Head of caudate nucleus (tissue), 42 donors: Measurements from ENCODE around the gene PIK3R3.

Source experiments
- DNase-seq, 42 donors: peaks; one replicate each; pipeline versions ENCODE4 v3.0.0 to v3.0.0-alpha.2; 2020 to 2021; ENCODE audit warnings: mixed read lengths in 7 of 42
- intact Hi-C: fragments of 100-400 bp; cut with DNase I; formaldehyde crosslinking; loops from one replicate; pipeline ENCODE4 v1.15.0; 2022

Gene PIK3R3

DNA sequence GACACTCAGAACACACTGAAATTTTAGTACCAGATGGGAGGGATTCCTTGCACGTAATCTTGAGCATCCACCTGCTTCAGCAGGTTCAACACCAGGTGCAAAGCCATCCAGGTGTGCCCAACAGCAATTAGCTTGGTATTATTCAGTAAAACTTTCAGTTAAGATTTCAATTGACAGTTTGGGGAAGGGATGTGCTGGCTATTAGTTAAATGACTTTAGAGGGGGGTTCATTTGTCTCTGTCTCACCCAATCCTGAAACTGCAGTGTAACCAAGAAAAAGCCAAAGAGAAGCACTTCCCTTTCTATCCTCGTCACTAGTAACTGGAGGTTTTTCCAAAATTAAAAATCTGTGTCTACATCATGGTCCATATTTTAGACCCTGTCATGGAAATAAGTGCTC lies 90.9 kb downstream of the PIK3R3 start:
- intact Hi-C loops = no loop called here
- no peak for DNase-seq

- peak in 1 of 42 donors; percentile 13 for DNase-seq
- intact Hi-C loops = loop anchor here (5.0 kb wide), 1 partner anchor 183 kb away; no protein-coding TSS in a partner anchor
These were observed 92.8 kb downstream of the PIK3R3 start for GRCh38 chr1:46039571-46040052.

- peak; percentile 63 to 95 (median 90) for DNase-seq
- intact Hi-C loops = loop anchor here (2.0 to 5.0 kb wide), 2 partner anchors 144 to 185 kb away; no protein-coding TSS in a partner anchor
These were observed 95.3 kb downstream of the PIK3R3 start for GRCh38 chr1:46036894-46037839.

GRCh38 chr1:46034601-46035516 lies 97.6 kb downstream of the PIK3R3 start:
- intact Hi-C loops = loop anchor here (5.0 kb wide), 1 partner anchor 187 kb away; no protein-coding TSS in a partner anchor
- no peak for DNase-seq

- intact Hi-C loops = no loop called here
- DNase-seq = no peak
These were observed 101.4 kb downstream of the PIK3R3 start for GRCh38 chr1:46030876-46031660.

- intact Hi-C loops = no loop called here
- no peak for DNase-seq
These were observed 102.2 kb downstream of the PIK3R3 start for GRCh38 chr1:46030074-46030870.

DNA sequence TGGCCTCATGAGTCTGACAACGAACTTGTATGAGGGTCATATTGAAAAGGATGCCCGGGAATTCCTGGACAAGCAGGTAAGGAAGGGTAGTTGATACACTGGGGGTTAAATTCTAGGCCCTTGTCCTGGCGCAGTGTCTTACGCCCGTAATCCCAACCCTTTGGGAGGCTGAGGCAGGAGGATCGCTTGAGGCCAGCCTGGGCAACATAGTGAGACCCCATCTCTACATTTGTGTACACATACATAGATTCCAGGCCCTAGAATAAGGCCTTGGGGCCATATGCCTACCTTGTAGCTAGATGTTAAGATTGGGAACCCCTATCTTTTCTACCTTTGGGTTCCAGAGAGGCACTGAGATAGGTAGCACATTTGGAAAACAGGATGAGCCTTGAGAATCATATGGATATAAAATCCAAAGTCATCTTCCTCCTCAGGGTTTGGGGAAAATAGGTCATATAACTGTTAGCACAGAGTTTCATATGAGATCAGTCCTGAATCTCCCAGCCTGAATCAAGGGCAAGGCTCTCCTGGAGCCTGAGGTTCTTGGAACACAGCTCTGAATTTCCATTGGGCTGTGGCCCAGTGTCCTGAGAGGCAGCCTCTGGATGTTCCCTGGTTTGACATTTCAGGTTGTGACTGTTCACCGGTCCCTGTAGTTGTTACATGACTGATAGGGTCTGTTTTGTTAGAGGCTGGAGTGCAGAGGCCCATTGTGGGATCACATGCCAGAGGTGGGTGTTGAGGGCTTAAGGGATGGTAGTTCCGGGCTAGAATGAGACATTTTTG lies 104.4 kb downstream of the PIK3R3 start:
- intact Hi-C loops = no loop called here
- DNase-seq = no peak

- no peak for DNase-seq
- intact Hi-C loops = no loop called here
These were observed 105.9 kb downstream of the PIK3R3 start for GRCh38 chr1:46026531-46026930.

DNA sequence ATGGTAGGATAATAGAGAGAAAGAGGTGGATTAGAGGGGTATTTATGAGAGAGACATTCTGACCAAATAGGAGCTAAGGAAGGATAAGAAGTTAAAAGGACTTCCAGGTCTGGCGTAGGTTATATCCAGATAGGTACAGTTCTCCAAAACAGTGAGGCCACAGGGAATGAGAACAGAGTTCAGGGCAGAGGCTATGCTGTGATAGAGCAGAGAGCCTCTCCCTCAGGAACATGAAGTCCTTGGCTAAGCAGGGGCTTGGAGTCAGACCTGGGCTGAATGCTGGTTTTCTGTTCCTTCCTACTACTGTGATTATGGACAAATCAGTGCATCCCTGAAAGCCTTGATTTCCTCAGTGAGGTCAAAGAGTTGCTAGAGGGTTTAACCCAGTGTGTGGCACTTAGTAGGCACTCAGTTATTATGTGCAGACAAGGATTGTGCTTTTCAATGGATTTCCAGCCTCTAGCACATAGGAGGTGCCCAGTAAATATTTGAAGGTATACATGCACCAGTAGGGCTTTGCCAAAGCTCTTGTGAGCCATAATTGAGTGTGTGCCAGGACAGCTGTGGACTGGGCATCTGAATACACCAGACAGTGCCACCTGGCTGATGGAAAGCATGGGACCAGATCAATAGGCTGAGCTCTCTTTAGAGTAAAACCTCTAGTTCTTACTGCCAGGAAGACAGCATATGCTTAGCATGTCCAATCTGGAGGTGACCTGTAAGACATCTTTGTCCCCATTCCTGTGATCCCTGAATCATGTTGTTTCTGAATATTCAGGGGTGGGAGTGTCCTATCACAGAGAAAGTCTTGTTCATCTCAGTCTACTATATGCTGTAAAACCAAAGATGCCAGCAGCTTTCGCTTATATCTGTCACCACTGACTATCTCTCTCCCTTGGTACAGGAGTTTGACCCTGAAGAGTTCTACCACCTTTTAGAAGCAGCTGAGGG lies 111.1 kb downstream of the PIK3R3 start:
- DNase-seq = no peak
- intact Hi-C loops = no loop called here

DNA sequence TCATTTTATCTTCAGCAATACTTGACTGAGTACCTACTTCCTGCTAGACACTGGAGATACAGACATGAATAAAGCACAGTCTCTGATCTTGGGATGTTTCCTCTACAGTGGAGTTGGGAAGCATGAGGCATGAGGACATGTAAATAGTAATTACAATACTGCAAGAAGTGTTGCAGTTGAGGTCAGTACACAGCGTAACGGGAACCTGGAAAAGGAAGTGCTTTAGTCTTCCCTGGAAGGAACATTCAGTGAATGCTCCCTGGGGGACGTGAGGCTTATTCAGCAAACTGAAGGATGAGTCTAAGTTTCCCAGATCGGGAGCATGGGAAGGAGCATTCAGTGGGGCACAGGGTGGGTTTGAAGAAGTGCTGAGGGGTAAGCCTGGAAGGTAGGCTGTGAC lies 112.4 kb downstream of the PIK3R3 start:
- intact Hi-C loops = no loop called here
- DNase-seq = no peak

DNA sequence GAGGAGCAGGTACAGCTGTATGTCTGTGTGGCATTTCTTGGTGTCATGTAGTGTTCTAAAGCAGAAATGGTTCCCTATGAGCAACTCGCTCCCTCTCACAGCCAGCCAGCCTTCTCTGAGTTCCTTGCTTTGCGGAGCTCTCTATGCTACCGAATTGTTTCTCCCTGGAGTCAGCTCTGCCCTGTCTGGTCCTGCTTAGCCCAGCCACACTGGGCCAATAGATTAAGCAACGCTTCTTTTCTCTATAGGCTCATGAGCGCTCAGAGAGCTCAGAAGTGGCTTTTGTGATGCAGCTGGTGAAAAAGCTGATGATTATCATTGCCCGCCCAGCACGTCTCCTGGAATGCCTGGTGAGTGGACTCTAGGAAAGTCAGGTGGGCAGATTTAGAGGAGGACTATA lies 113.1 kb downstream of the PIK3R3 start:
- no peak for DNase-seq
- intact Hi-C loops = no loop called here

DNA sequence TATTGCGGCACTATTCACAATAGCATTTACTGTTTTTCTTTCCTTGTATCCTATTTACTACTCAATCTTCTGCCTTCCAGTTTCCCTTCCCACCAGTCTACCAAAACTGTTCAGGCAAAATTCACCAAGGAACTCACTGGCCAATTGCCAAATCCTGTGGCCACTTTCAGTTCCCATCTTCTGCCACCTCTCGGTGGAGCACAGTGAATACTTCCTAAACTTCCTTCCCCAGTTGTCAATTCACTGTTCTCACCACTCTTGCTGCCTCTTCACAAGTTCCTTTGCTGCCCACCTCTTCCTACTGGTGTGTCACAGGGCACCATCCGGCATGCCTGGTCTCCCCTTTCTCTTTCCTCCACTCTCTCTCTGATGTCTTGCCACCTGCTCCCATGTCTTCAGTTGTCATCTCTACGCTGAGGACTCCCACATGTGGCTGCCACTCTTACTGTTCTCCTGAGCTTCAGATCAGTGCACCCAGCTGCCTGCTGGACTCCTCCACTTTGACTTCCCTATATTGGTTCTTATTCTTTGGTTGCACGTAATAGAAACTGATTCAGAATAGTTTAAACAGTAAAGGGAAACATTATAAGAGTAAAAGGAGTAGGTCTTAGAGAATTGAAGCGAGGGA lies 114.4 kb downstream of the PIK3R3 start:
- peak in 5 of 42 donors; percentile 13 to 53 (median 31) for DNase-seq
- intact Hi-C loops = no loop called here

DNA sequence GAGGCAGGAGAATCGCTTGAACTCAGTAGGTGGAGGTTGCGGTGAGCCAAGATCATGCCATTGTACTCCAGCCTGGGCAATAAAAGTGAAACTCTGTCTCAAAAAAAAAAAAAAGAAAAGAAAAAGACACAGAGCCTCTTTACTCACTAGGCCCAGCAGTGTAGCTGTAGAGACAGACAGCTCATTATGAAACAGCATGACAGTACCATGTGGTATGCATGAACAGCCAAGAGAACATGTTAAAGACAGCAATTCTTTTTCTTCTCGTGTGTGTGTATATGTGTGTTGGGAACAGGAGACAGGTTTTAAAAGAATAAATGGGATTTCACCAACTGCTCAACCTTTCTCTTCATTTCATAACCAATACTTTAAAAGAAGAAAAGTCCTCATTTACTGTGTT lies 118.8 kb downstream of the PIK3R3 start:
- intact Hi-C loops = no loop called here
- no peak for DNase-seq

- intact Hi-C loops = no loop called here
- DNase-seq = no peak
These were observed 120.2 kb downstream of the PIK3R3 start for GRCh38 chr1:46012236-46012635.

DNA sequence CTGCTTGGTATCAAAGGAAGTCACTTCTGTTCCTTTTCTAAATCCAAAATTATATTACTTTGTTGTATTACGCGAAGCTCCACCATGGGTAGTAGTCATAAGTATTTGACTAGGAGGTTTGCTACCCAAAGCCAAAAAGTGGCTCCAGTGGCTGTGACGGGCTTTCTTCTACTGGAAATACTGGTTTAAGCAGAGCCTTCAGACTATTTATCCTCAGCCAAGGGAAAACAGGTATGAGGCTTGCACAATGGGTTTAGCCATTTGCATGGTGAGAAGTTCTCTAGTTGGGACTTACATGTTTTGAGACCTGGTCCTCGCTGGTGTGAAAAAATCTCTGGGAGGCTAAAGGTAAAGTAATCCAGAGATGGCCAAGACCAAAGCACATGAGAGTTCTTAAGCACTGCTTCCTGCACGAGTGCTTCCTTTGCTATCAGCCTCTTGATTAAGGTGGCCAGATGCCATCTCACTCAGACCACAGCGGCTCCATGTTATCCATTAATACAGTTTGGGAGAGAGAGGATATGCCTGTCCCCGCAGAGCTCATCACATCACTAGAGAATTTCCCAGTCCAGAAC lies 121.2 kb downstream of the PIK3R3 start:
- intact Hi-C loops = no loop called here
- DNase-seq = no peak
